HG03097 (cell line): ENCODE results near the gene HMOX1.
"Not testable (repeated sequence)": the region's sequence is repeated elsewhere in the genome, so short reads cannot be mapped to it uniquely, and the experiment has no call there.

Source experiments
- ATAC-seq: cut with Tn5 transposase; IDR thresholded peaks from one replicate; pipeline ENCODE4 v1.9.1; 2021; ENCODE audit not compliant: unreplicated experiment, low FRiP score

HMOX1 gene

GRCh38 chr22:35378621-35379020, 2.3 kb upstream of the HMOX1 start:
- ATAC-seq, result no peak

DNA sequence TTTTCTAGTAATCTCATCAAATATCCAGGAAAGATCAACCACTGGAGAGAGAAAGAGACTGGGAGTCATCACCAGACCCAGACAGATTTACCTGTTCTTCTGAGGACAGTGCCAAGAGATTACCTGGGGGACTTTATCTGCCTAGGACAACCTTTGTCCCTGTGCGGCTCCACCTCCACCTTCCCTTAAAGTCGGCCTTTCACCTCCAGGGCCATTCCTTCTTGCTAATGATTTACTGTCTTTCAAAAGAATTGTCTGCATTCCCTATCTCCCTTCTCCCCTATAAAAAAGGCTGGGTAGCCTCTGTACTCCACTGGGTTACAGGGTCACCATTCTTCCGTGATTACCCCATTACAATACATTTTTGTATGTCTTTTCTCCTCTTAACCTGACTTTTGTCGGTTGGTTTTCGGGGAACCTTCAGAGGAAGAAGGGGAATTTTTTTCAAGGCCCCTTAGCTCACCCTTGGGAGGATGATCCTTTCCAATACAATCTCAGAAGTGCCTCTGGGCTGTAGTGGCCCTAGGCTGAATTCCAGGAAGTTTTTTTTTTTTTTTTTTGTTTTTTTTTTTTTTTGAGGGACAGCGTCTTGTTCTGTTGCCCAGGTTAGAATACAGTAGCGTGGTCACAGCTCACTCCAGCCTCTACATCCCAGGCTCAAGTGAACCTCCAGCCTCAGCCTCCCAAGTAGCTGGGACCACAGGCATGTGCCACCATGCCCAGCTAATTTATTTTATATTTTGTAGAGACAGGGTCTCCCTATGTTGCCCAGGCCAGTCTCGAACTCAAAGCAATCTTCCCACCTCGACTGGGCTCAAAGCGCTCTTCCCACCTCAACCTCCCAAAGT, 1.5 kb upstream of the HMOX1 start:
- no peak for ATAC-seq

DNA sequence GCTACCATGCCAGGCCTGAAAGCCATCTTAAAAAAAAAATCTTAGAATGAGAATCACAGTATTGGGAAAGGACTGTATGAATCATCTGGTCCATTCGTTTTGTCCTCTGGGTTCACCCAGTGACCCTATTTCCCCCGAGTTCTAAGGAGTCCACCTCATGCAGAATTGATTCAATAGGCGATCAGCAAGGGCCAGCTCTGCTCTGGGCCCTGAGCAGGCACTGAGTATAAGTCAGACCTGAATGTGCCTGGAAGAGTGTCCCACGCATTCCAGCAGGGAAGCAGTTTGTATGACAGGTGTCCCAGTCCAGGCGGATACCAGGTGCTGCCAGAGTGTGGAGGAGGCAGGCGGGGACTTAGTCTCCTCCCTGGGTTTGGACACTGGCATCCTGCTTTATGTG, 883 bp upstream of the HMOX1 start:
- no peak for ATAC-seq

- ATAC-seq, result no peak
Observed at GRCh38 chr22:35381424-35382009, 621 bp downstream of the HMOX1 start.

DNA sequence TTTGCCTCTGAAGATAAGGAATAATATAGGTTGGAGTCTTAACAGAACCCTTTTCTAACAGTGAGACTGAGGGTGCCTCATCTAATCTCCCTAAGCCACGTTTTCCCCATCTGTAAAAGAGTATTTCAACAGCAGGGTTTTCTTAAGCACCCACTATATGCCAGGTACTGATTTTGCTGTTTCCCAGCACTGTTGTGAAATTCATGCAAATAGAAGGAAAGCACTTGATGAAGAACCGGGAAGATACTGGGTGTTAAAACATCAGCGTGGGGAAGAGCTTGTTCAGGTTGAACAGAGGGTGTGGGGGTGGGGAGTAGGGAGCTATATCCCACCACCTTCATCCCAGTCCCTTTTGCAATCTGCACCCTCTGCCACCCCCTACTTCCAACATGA, 2.8 kb downstream of the HMOX1 start:
- ATAC-seq, result no peak

DNA sequence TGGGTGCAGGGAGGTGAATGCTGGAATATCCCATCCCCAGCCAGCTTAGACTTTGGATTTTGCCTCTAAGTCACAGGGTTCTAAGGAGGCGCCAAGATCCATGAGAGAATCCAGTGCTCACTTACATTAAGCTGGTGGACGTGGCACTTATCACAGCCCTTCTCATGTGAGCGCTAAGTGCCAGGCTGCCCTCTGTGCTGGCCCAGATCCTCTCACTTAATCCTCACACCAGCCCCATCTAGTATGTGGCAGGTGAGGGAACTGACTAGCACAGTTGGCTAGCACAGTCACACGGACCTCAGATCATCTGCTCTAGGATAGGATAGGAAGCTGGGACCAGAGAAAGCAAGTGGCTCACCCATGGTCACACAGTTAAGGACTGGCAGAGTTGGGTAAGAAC, 3.6 kb downstream of the HMOX1 start:
- no peak for ATAC-seq

DNA sequence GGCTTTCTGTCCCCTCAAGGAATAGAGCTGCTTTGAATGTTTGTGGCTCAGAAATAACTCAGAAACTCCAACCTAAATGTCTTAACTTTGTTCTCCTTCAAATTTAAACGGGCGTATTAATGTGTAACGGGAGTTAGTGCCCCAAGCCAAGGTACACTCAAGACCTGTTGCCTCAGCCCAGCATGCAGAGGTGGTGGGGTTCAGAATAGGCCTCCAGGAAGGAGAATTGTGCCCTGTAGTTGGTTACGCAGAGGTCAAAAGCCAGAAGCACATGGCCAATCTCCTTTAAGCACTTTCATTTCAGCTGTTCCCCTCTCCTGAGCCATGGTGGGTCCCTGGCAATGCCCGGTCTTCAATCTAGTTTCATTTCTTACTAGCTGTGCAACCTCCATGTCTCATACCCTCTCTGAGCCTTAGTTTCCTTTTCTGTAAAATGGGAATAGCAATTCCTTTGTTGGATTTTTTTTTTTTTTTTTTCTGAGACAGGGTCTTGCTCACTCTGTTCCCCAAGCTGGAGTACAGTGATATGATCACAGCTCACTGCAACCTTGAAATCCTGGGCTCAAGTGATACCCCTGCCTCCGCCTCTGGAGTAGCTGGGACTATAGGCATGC, 4.2 kb downstream of the HMOX1 start:
- ATAC-seq, result no peak

- no peak for ATAC-seq
Observed at GRCh38 chr22:35386670-35387288, 5.9 kb downstream of the HMOX1 start.

- ATAC-seq, result no peak
Observed at GRCh38 chr22:35390933-35391332, 10.0 kb downstream of the HMOX1 start.

DNA sequence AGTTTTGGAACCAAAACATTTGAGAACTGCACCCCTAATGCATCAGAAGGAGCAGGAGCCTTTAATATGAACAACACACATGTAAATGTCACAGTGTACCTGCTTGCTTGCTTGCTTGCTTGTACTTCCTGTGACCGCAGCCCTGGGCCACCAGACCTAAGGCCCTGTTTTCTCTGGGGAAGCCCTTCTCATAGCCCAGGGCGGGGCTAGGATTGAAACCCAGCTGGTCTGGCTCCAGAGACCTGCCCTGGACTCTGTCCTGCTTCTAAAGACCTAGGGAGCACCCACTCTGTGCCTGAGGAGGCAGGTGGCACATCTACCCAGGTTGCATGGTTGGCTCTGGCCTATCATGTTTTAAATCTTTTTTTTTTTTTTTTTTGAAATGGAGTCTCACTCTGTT, 11.5 kb downstream of the HMOX1 start:
- ATAC-seq, result no peak

DNA sequence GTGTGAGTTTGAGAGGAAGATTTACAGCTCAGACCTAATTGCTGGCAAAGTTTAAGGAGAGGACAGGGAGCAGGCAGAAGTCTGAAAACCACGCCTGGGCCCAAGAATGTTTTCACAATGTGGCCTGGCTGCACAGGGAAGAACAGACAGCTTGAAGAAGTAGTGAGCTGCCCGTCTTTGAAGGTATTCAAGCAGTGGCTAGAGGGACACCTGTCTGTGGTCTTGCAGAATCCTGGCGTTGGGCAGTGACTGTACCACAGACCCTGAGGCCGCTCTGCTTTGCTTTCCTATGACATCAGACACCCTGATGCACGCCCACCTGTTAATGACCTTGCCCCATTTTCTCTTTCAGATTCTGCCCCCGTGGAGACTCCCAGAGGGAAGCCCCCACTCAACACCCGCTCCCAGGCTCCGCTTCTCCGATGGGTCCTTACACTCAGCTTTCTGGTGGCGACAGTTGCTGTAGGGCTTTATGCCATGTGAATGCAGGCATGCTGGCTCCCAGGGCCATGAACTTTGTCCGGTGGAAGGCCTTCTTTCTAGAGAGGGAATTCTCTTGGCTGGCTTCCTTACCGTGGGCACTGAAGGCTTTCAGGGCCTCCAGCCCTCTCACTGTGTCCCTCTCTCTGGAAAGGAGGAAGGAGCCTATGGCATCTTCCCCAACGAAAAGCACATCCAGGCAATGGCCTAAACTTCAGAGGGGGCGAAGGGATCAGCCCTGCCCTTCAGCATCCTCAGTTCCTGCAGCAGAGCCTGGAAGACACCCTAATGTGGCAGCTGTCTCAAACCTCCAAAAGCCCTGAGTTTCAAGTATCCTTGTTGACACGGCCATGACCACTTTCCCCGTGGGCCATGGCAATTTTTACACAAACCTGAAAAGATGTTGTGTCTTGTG, 12.5 kb downstream of the HMOX1 start:
- ATAC-seq, result no peak

GRCh38 chr22:35394011-35394312, 13.1 kb downstream of the HMOX1 start:
- no peak for ATAC-seq

GRCh38 chr22:35394810-35395563, 14.1 kb downstream of the HMOX1 start:
- no peak for ATAC-seq

DNA sequence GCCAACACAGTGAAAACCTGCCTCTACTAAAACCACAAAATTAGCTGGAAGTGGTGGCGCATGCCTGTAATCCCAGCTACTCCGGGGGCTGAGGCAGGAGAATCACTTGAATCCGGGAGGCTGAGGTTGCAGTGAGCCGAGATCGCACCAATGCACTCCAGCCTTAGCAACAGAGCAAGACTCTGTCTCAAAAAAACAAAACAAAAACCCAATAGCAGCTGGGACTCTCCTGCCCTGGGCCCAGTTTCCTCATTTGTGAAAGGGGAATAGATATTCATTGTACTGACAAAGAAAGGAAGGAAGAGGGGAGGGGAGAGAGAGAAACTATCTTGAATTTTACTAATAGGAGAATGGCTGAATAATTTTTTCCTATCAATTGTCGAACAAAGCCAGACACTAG, 15.7 kb downstream of the HMOX1 start:
- ATAC-seq, result not testable (repeated sequence)

GRCh38 chr22:35397095-35397904, 16.4 kb downstream of the HMOX1 start:
- no peak for ATAC-seq

DNA sequence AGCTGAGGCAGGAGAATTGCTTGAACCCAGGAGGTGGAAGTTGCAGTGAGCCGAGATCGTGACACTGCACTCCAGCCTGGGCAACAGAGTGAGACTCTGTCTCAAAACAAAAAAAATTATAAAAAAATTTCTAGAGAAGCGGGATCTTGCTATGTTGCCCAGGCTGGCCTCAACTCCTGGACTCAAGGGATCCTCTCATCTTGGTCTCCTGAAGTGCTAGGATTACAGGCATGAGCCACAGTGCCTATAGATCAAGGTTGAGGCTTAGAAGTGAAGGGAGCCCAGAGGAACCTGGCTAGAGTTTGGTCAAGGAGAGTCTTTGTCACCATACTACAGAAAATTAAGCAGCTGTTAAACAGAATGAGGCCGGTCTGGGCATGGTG, 17.7 kb downstream of the HMOX1 start:
- no peak for ATAC-seq

DNA sequence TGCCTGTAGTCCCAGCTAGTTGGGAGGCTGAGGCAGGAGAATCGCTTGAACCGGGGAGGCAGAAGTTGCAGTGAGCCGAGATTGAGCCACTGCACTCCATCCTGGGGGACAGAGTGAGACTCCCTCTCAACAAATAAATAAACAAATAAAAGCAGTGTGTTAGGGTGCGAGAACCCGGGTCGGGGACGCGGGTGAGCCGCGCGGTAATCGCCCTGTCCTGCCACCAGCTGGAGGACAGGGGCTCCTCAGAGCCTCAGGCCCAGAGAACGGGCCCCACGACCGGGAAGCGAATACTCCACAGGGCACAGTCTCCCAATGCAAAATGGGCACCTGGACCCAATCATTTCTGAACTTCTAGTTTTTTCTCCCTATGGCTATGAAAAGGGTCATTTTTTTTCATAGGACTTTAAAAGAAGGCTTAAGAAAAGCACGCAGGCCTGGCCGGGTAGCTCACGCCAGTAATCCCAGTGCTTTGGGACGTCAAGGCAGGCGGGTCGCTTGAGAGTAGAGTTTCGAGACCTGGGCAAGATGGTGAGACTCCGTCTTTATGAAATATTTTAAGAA, 18.3 kb downstream of the HMOX1 start:
- ATAC-seq, result no peak

GRCh38 chr22:35399678-35400500, 19.0 kb downstream of the HMOX1 start, which contains the start of gene MCM5:
Gene MCM5 (plus strand): TSS chr22:35400140. CDS start chr22:35400439, 299 bp downstream.
- ATAC-seq, result peak; percentile 86
